Osteoblast (primary cell): Measurements from ENCODE around the gene RASL10B. TPM values are rescaled to one million over a fixed set of nuclear protein-coding genes. Genes with fewer than 3 reads are reported as not detected.

Experiments used
- DNase-seq: peaks from one replicate; pipeline ENCODE4 v3.0.0; 2011; ENCODE audit warnings: low spot score, mixed read lengths; ENCODE audit not compliant: insufficient read length; ENCODE audit errors: missing footprints
- H2AFZ ChIP-seq: 2 replicates; pipeline ENCODE4 v1.6.0; 2011; ENCODE audit warnings: mild to moderate bottlenecking, low read length
- H3K27ac ChIP-seq: 2 replicates; pipeline ENCODE4 v1.5.1; 2011; ENCODE audit warnings: mild to moderate bottlenecking, low read depth, low read length, moderate library complexity
- H3K27me3 ChIP-seq: 2 replicates; pipeline ENCODE4 v1.6.0; 2012; ENCODE audit warnings: mild to moderate bottlenecking, control low read depth, inconsistent platforms, low read length, moderate library complexity; ENCODE audit not compliant: insufficient read depth
- H3K36me3 ChIP-seq: 2 replicates; pipeline ENCODE4 v1.5.1; 2011; ENCODE audit warnings: mild to moderate bottlenecking, low read length, control low read depth, moderate library complexity; ENCODE audit not compliant: insufficient read depth
- H3K4me1 ChIP-seq: 2 replicates; pipeline ENCODE4 v1.5.1; 2011; ENCODE audit warnings: mild to moderate bottlenecking, low read length, control low read depth, moderate library complexity; ENCODE audit not compliant: insufficient read depth
- H3K4me2 ChIP-seq: 2 replicates; pipeline ENCODE4 v1.6.0; 2011; ENCODE audit warnings: mild to moderate bottlenecking, low read length; ENCODE audit not compliant: insufficient read depth
- H3K4me3 ChIP-seq: fragments of 200-600 bp; sonication (generic); 3 replicates; pipeline ENCODE4 v1.5.1; 2012; ENCODE audit warnings: mild to moderate bottlenecking, low read length, inconsistent platforms; ENCODE audit not compliant: insufficient read depth
- H3K79me2 ChIP-seq: 2 replicates; pipeline ENCODE4 v1.6.0; 2012; ENCODE audit warnings: mild to moderate bottlenecking, low read length, control low read depth, inconsistent platforms; ENCODE audit not compliant: insufficient read depth
- H3K9me3 ChIP-seq: 2 replicates; pipeline ENCODE4 v1.5.1; 2011; ENCODE audit warnings: low read depth, low read length, control low read depth
- H4K20me1 ChIP-seq: 2 replicates; pipeline ENCODE4 v1.6.0; 2012; ENCODE audit warnings: mild to moderate bottlenecking, low read length, control low read depth; ENCODE audit not compliant: insufficient read depth
- total RNA-seq: library from RNA; depleted of rRNA; stranded (reverse); fragments of >200 nt; gene quantifications from 2 replicates; pipeline ENCODE4 v1.2.3, GENCODE V29; 2012
- TF ChIP-seq, protein P1 (sequence below): IDR thresholded peaks from 2 replicates; pipeline ENCODE4 v1.5.1; 2011; ENCODE audit warnings: mild to moderate bottlenecking, low read depth, low read length, moderate library complexity; ENCODE audit errors: extremely low read depth

Gene RASL10B
- total RNA-seq, 1 donor: 4.0 TPM

DNA sequence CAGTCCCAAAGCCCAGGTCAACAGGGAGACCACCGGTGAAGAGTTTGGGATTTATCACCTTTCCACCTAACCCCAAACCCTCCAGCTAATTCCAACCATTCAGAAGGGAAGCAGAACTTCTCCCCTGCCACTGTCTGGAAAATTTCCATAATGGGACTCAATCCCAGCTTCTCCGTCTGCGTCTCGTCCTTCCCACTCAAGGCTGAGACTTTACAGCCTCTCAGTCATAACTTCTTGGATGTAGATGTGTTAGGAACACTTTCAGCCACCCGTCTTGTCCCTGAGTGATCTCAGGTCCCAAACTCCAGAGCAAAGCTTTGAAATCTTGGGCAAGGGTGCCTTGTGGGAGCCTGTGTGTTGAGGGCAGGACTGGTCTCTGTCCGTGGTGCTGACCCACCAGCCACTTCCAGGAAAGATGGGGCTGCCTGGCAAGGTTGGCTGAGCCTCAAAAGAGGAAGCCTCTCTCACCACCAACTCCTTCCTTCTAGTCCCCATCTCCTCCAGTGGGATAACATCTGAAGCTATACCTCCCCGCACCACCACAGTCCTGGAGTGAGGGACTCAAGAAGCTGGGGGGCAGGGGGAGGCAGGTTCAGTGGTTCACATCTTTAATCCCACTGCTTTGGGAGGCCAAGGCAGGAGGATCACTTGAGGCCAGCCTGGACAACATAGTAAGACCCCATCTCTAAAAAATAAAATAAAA lies 12.3 kb downstream of the RASL10B start:
- H3K4me3 ChIP-seq: no peak overlapping the region
- no peak overlapping the region for H3K4me2 ChIP-seq
- no peaks in the 10 kb centered on the region for H3K36me3 ChIP-seq
- no peaks in the 10 kb centered on the region for H3K79me2 ChIP-seq
- H2AFZ ChIP-seq: no peak overlapping the region
- no peaks in the 10 kb centered on the region for H3K4me1 ChIP-seq
- H3K9me3 ChIP-seq: no peaks in the 10 kb centered on the region
- no peak overlapping the region for H3K27ac ChIP-seq
- TF ChIP-seq, protein P1, sequence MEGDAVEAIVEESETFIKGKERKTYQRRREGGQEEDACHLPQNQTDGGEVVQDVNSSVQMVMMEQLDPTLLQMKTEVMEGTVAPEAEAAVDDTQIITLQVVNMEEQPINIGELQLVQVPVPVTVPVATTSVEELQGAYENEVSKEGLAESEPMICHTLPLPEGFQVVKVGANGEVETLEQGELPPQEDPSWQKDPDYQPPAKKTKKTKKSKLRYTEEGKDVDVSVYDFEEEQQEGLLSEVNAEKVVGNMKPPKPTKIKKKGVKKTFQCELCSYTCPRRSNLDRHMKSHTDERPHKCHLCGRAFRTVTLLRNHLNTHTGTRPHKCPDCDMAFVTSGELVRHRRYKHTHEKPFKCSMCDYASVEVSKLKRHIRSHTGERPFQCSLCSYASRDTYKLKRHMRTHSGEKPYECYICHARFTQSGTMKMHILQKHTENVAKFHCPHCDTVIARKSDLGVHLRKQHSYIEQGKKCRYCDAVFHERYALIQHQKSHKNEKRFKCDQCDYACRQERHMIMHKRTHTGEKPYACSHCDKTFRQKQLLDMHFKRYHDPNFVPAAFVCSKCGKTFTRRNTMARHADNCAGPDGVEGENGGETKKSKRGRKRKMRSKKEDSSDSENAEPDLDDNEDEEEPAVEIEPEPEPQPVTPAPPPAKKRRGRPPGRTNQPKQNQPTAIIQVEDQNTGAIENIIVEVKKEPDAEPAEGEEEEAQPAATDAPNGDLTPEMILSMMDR: no peak
- no peaks in the 10 kb centered on the region for H4K20me1 ChIP-seq
- H3K27me3 ChIP-seq: peaks cover 52% of the 10 kb centered on the region
- DNase-seq: peak; percentile 97

DNA sequence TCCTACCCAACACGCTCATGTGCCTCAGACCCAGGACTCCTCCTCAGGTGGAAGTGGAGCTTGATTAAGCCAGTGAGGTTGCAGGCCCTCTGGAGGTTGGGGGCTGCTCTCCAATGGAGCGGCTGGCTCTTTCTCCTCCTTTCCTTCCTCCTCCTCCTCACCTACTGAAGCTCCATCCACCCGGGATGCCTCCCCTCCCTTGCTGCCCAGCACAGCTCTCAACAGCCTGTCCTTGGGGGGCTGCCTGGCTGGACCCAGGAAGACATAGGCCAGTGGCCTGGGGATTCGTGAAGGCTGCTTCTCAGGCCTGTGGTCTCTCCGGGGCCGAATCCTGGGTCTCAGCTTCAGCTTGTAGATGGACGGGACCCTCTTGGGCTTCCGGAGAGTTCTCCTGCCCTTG lies 13.4 kb downstream of the RASL10B start:
- Histone ChIP-seq H2AFZ (no peak overlapping the region), H3K4me3 (no peak overlapping the region), H3K27ac (no peak overlapping the region), H3K36me3 (no peaks in the 10 kb centered on the region), H3K4me2 (no peak overlapping the region), H4K20me1 (peaks cover 4% of the 10 kb centered on the region), H3K9me3 (no peaks in the 10 kb centered on the region), H3K4me1 (no peaks in the 10 kb centered on the region), H3K79me2 (no peaks in the 10 kb centered on the region), H3K27me3 (peaks cover 54% of the 10 kb centered on the region)
- peak; percentile 75 for DNase-seq
- TF ChIP-seq, protein P1: no peak

DNA sequence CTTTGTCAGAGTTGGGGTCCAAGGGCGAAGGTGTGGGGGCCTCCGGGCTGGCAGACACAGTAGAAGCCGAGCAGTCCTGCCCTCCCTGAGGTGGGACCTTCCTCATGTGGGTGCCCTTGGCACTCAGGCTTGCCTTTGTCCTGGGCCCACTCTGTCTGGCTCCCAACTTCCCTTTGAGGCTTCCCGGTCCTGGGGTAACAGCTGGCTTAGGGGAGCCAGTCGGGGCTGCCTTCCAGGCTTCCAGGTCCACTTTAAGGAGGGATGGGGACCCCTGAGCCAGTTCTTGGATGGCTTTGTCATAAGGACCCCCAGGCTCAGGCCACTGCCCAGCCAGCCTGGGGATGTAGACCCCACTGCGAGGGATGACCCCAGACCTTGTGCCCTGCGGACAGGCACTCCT lies 13.8 kb downstream of the RASL10B start:
- no peak overlapping the region for H3K27ac ChIP-seq
- H3K36me3 ChIP-seq: no peaks in the 10 kb centered on the region
- peaks cover 4% of the 10 kb centered on the region for H4K20me1 ChIP-seq
- H3K4me1 ChIP-seq: no peaks in the 10 kb centered on the region
- no peaks in the 10 kb centered on the region for H3K9me3 ChIP-seq
- H3K4me3 ChIP-seq: no peak overlapping the region
- peaks cover 54% of the 10 kb centered on the region for H3K27me3 ChIP-seq
- no peak overlapping the region for H2AFZ ChIP-seq
- no peaks in the 10 kb centered on the region for H3K79me2 ChIP-seq
- no peak overlapping the region for H3K4me2 ChIP-seq
- peak; percentile 81 for DNase-seq
- TF ChIP-seq, protein P1: no peak

DNA sequence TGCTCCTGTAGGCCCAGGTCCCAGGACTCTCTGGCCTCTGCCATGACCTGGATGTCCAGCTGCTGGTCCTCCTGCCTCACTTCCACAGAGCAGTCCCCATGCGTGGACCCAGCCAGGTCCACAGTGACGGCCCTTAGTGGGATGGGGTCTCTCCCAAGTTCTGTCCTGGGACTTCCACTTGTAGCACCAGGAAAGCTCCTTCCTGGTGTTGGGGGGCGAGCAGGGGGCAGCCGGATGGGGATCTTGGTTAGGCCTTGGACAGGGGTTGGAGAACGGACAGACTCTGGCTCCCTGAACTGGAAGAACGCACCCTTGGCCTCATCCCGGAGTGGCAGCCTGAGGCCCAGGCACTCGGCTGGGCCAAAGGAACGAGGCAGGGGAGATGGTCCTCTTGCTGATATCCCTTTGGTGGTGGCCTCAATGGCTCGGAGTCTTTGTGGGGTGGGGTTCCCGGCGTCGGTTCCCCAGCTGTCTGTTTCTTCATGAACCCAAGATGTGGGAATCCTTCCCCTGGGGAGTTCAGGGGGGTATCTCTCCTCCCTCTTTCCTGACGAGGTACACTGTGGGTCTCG lies 14.4 kb downstream of the RASL10B start:
- H2AFZ ChIP-seq: no peak overlapping the region
- TF ChIP-seq, protein P1: no peak
- no peaks in the 10 kb centered on the region for H3K4me1 ChIP-seq
- no peaks in the 10 kb centered on the region for H3K36me3 ChIP-seq
- H3K4me2 ChIP-seq: no peak overlapping the region
- H3K27me3 ChIP-seq: peaks cover 54% of the 10 kb centered on the region
- no peak overlapping the region for H3K4me3 ChIP-seq
- peaks cover 4% of the 10 kb centered on the region for H4K20me1 ChIP-seq
- no peak overlapping the region for H3K27ac ChIP-seq
- H3K9me3 ChIP-seq: no peaks in the 10 kb centered on the region
- DNase-seq: peak; percentile 73
- H3K79me2 ChIP-seq: no peaks in the 10 kb centered on the region
